PC-9 (cell line): ENCODE measurements around the gene PTGR1. TPM values are rescaled to one million over a fixed set of nuclear protein-coding genes. Genes with fewer than 3 reads are reported as not detected.

ENCODE experiments used
- BruUV-seq: library from RNA; stranded (reverse); fragments of 400-500 nt; replicated peaks from 2 replicates; lab custom pipeline; 2021; lab: Mats Ljungman, UMichigan
- CTCF ChIA-PET: fragments of 300-600 bp; sonication (Branson Sonifier 250); formaldehyde crosslinking; loops from one replicate; lab custom pipeline; 2022; ENCODE audit warnings: antibody characterized with exemption; lab: Charles Lee
- POLR2A ChIA-PET: fragments of 300-600 bp; sonication (Branson Sonifier 250); formaldehyde crosslinking; loops from one replicate; lab custom pipeline; 2022; ENCODE audit warnings: antibody characterized with exemption; ENCODE audit not compliant: unreplicated experiment; lab: Charles Lee
- DNase-seq, 2 experiments: peaks; one replicate each; pipeline versions ENCODE4 v3.0.0 to v3.0.0-alpha.2; 2015 to 2022; ENCODE audit warnings: mixed read lengths in 1 of 2
- H2AFZ ChIP-seq: fragments of 200-600 bp; sonication (generic); 2 replicates; pipeline ENCODE4 v1.8.1; 2017; ENCODE audit warnings: antibody characterized with exemption
- H3F3A ChIP-seq: fragments of 200-600 bp; sonication (generic); 2 replicates; pipeline ENCODE4 v1.8.1; 2017; ENCODE audit warnings: antibody characterized with exemption, mild to moderate bottlenecking, low read depth; ENCODE audit not compliant: insufficient read depth
- H3K27ac ChIP-seq: fragments of 200-600 bp; sonication (generic); 2 replicates; pipeline ENCODE4 v1.6.1; 2016; ENCODE audit warnings: mixed run types
- H3K27me3 ChIP-seq: fragments of 200-600 bp; sonication (generic); 2 replicates; pipeline ENCODE4 v1.6.1; 2016; ENCODE audit warnings: low read depth, mixed run types; ENCODE audit not compliant: insufficient read depth
- H3K36me3 ChIP-seq: fragments of 200-600 bp; sonication (generic); 2 replicates; pipeline ENCODE4 v1.6.1; 2016; ENCODE audit warnings: low read depth, mixed run types
- H3K4me1 ChIP-seq: fragments of 200-600 bp; sonication (generic); replicated peaks from 2 replicates; pipeline ENCODE4 v1.6.1; 2016; ENCODE audit warnings: mixed run types; ENCODE audit not compliant: insufficient read depth
- H3K4me2 ChIP-seq: fragments of 200-600 bp; sonication (generic); 2 replicates; pipeline ENCODE4 v1.6.1; 2017; ENCODE audit warnings: mixed run types
- H3K4me3 ChIP-seq: fragments of 200-600 bp; sonication (generic); 2 replicates; pipeline ENCODE4 v1.6.1; 2016; ENCODE audit warnings: mixed run types
- H3K79me2 ChIP-seq: fragments of 200-600 bp; sonication (generic); 2 replicates; pipeline ENCODE4 v1.6.1; 2017; ENCODE audit warnings: low read depth, mixed run types
- H3K9me2 ChIP-seq: fragments of 200-600 bp; sonication (generic); 2 replicates; pipeline ENCODE4 v1.8.1; 2017; ENCODE audit warnings: mild to moderate bottlenecking; ENCODE audit not compliant: insufficient read depth
- H3K9me3 ChIP-seq: fragments of 200-600 bp; sonication (generic); 2 replicates; pipeline ENCODE4 v1.8.1; 2016; ENCODE audit warnings: low read depth; ENCODE audit not compliant: insufficient read depth
- H4K20me1 ChIP-seq: fragments of 200-600 bp; sonication (generic); 2 replicates; pipeline ENCODE4 v1.8.1; 2017; ENCODE audit not compliant: insufficient read depth
- CTCF ChIP-seq: fragments of 200-600 bp; sonication (generic); conservative IDR thresholded peaks from 2 replicates; pipeline ENCODE4 v1.6.1; 2017; ENCODE audit warnings: mixed run types, antibody characterized with exemption, mild to moderate bottlenecking, moderate library complexity
- EZH2 ChIP-seq: fragments of 200-600 bp; sonication (generic); IDR thresholded peaks from 2 replicates; pipeline ENCODE4 v1.8.0; 2017; ENCODE audit warnings: antibody characterized with exemption, low read depth
- intact Hi-C: fragments of 100-400 bp; cut with micrococcal nuclease; formaldehyde crosslinking; loops from one replicate; pipeline ENCODE4 v1.10.0; 2022; ENCODE audit not compliant: unreplicated experiment
- total RNA-seq: library from RNA; stranded (reverse); gene quantifications from 2 replicates; pipeline ENCODE4 v1.2.3, GENCODE V29; 2021

The PTGR1 gene
- total RNA-seq, 1 experiment from 2014 or later, result 635 TPM

DNA sequence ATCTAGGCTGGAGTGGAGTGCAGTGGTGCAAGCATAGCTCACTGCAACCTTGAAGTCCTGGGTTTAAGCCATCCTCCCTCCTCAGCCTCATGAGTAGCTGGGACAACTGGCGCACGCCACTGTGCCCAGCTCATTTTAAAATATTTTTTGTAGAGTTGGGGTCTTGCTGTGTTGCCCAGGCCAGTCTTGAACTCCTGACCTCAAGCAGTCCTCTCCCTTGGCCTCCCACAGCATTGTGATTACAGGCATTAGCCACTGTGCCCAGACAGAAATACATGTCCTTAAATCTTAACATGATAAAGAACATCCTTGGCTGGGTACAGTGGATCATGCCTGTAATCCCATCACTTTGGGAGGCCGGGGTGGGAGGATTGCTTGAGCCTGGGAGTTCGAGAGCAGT lies 67.7 kb downstream of the PTGR1 start:
- H3K4me2 ChIP-seq, result no peak overlapping the region
- intact Hi-C loops, result no loop called here
- no peaks in the 10 kb centered on the region for H4K20me1 ChIP-seq
- TF ChIP-seq CTCF (no peak), EZH2 (no peak)
- no peak for DNase-seq
- H3K4me3 ChIP-seq, result no peak overlapping the region
- H3K79me2 ChIP-seq, result no peaks in the 10 kb centered on the region
- CTCF ChIA-PET, result no interaction called here
- no peaks in the 10 kb centered on the region for H3F3A ChIP-seq
- no peak overlapping the region for H3K27ac ChIP-seq
- POLR2A ChIA-PET, result no interaction called here
- no peaks in the 10 kb centered on the region for H3K4me1 ChIP-seq
- H3K27me3 ChIP-seq, result no peaks in the 10 kb centered on the region
- H3K9me2 ChIP-seq, result no peaks in the 10 kb centered on the region
- H3K9me3 ChIP-seq, result peaks cover 27% of the 10 kb centered on the region
- H2AFZ ChIP-seq, result no peak overlapping the region
- H3K36me3 ChIP-seq, result no peaks in the 10 kb centered on the region; the same call in 1 of the 2 replicates
- BruUV-seq, result no TSS peak

DNA sequence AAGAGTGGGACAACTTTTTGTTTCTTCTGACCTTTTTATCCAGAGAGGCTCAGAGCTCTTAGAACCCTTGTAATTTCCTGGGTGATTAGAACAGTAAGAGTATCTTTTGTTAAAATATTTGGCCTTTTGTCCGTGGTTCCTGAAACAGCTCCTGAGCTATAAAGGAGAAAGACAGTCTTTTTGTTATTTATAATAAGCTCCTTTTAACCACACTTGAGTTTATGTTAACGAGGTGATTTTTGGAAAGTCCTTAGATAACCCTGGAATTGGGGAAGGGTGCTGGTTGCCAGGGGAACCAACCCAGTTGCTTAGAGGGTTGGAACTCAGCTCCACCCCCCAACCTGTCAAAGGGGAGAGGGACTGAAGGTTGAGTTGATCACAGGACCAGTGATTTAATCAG lies 69.7 kb downstream of the PTGR1 start:
- H3K4me2 ChIP-seq, result no peak overlapping the region
- TF ChIP-seq EZH2 (no peak), CTCF (no peak)
- DNase-seq, result no peak

GRCh38 chr9:111527347-111527746 lies 72.1 kb downstream of the PTGR1 start:
- no peak overlapping the region for H3K4me2 ChIP-seq
- H4K20me1 ChIP-seq, result no peaks in the 10 kb centered on the region
- no peaks in the 10 kb centered on the region for H3K9me2 ChIP-seq
- TF ChIP-seq EZH2, result no peak
- no peak for TF ChIP-seq CTCF
- peaks cover 7% of the 10 kb centered on the region; the same call in 1 of the 2 replicates for H3K9me3 ChIP-seq
- no peak overlapping the region for H3K27ac ChIP-seq
- H3K4me1 ChIP-seq, result no peaks in the 10 kb centered on the region
- H3K4me3 ChIP-seq, result no peak overlapping the region
- H3F3A ChIP-seq, result no peaks in the 10 kb centered on the region
- no TSS peak for BruUV-seq
- H3K79me2 ChIP-seq, result no peaks in the 10 kb centered on the region
- DNase-seq, result no peak
- H2AFZ ChIP-seq, result no peak overlapping the region
- intact Hi-C loops, result no loop called here
- peaks cover 9% of the 10 kb centered on the region; the same call in 1 of the 2 replicates for H3K27me3 ChIP-seq
- no peaks in the 10 kb centered on the region; the same call in 1 of the 2 replicates for H3K36me3 ChIP-seq
- ChIA-PET CTCF (no interaction called here), POLR2A (no interaction called here)

More for the DNA sequence above, 69.7 kb downstream of the PTGR1 start:
- intact Hi-C loops, result no loop called here
- Histone ChIP-seq H3K4me3 (no peak overlapping the region), H3F3A (no peaks in the 10 kb centered on the region), H3K27ac (no peak overlapping the region), H3K9me3 (peaks cover 16% of the 10 kb centered on the region), H3K4me1 (no peaks in the 10 kb centered on the region), H3K36me3 (no peaks in the 10 kb centered on the region; the same call in 1 of the 2 replicates), H4K20me1 (no peaks in the 10 kb centered on the region), H3K79me2 (no peaks in the 10 kb centered on the region), H2AFZ (no peak overlapping the region), H3K27me3 (peaks cover 5% of the 10 kb centered on the region; the same call in 1 of the 2 replicates), H3K9me2 (no peaks in the 10 kb centered on the region)
- ChIA-PET POLR2A (no interaction called here), CTCF (no interaction called here)
- no TSS peak for BruUV-seq
